ENCODE data around the gene SFT2D1.

SFT2D1 gene

DNA sequence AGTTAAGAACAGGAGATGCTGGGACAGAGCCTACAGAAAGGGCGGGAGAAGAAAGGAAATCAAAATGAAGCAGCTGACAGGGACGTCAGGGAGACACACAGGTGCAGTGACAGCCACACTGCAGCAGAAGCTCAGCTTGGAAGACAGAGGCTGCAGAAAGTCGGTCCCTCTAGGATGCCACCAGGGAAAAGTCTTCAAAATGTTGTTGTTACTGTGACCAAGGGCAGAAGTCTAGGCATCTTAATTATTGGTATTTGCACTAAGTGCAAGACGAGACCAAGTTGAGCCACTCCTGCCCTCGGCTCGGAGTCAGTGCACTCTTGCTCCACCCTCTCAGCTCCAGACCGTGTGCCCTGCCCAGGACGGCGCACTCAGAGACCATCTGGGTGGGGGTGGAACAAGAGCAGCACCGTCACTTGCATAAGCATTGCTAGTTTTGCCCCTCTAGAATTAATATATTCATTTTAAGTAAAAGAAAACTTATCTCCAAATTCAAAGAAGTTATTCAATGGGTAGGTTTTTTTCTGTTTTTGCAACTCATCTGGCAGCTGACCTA is 36.7 kb downstream of the SFT2D1 start:
- DNase-seq, result peak; percentile 17 to 18

GRCh38 chr6:166304106-166304505 is 38.2 kb downstream of the SFT2D1 start:
- DNase-seq, result no peak

GRCh38 chr6:166301611-166302529 is 40.5 kb downstream of the SFT2D1 start:
- no peak for DNase-seq

- no peak for DNase-seq
Observed at GRCh38 chr6:166300357-166300987, 41.9 kb downstream of the SFT2D1 start.

DNA sequence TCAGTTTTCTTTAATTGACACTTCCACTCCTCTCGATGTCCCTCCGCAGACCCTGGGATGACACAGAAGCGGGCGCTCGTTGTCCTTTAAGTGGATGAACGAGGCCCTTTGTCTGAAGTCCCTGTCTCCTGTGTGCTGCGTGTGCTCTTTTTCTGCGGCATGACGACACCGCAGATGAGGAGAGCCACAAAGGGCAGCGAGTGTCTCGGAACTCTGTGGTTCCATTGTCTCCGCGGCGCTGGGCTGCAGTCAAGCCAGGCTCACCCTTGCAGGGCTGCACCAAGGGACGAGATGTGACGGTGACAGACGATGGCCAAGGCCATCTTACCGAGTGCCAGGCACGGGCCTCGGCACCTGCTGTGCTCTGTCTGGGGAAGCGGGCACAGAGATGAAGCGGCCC is 44.7 kb downstream of the SFT2D1 start:
- no peak for DNase-seq

DNA sequence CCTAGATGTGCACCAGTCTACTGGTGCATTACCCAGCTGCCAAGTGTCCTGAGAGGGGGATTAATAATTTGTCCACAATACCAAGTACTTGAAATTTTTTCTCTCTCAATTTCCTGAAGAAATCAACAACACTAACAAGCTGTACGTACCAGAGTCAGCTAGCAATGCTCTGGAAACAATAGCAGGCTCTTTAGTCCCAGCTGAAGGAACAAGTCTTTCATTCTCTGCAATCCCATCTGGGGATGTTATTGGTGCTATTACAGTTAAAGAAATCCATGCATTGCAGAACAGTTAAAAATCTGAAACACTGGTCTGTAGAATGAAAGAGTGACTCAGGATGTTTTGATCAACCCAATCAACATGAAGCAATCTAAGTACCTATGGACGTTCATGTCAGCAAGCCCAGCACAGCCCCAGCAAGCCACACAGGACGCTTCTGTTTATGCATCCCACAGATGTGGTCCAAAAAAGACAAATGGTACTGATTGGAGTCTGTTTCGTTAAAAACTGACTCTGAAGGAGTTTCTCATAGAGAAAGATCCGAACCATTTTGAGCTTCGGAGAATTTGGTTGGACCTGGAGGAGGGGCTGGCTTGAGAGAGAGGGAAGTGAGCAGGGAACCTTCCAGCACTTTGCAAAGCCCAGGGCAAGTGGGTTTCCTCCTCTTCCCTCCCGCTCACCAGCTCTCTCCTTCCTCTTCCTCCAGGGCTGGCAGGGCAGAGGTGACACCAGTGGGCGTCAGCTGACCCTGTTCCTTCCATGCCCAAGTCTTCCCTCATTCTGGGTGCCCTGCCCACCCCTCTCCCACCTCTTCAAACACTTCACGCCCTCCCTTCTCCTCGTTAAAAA is 46.1 kb downstream of the SFT2D1 start:
- DNase-seq, result no peak

DNA sequence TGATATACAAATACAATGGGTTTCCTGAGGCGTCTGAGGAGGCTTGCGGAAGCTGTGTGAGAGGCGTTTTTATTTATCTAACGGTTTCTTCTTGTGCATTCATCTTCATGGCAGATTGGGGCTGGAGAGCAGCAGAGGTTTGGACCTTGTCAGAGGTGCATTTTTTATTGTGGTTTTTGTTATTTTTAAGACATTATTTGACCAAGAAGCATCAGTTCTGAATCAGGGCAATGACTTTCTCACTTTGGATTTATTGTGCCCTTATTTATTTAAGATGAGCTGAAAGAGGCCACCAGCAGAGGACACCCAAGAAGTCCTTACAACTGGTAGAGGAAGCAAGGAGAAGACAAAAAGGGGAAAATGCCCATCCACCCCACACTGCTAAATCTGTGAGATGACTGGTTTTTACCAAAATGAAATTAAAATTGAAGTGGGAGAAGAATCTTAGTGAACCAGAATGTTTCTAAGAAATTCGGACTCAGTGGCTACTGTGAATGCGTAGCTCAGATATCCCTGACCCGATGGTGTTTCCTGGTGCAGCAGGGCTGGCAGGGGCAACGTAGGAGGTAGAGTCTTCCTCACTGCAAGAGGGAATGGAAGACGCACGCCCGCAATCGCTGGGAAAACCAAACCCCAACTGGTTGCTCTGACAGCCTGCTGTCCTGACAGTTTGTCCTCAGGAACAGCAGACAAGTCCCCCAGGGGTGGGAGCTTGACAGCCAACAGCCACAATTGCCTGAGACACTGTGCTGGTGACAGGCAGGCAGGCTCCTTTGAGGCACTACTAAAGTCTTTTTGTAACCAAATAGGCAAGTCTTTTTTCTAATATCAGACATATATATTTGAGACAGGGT is 48.4 kb downstream of the SFT2D1 start:
- DNase-seq, result no peak

DNA sequence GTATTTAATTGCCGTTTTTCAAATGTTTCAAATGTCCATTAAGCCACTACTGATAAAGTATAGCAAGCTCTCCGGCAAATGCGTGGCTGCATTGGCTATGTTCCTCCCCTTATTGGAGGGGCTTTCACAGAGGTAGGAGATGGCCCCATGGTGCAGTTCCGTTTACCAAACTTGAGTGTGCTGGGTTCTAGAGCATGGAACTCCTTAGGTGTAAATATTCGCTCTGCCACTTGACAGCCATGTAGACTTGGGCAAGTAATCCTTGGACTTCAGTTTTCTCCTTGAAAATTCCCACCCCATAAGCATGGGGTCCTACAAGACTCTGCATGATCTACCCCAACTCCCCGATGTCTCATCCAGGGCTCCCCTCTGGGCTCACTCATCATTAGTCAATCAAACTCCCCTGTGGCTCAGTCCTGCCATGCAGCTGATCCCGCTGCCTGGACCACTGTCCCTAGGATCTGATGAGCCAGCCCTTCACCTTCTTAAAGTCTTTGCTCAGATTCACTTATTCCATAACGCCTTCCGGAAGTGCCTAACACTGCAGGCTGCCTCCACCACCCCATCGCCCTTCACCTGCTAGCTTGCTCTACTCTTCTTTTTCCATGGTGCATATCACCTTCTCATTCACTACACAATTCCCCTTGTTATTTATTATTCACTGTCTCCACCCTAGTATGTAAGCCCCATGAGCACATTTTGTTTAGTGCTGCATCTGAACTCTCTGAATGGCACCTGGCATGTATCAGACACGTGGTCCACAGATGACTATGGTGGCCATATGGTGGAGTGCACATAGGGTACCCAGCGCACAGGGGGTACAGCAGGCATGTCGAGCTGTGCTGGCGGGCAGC is 52.9 kb downstream of the SFT2D1 start:
- no peak for DNase-seq

DNA sequence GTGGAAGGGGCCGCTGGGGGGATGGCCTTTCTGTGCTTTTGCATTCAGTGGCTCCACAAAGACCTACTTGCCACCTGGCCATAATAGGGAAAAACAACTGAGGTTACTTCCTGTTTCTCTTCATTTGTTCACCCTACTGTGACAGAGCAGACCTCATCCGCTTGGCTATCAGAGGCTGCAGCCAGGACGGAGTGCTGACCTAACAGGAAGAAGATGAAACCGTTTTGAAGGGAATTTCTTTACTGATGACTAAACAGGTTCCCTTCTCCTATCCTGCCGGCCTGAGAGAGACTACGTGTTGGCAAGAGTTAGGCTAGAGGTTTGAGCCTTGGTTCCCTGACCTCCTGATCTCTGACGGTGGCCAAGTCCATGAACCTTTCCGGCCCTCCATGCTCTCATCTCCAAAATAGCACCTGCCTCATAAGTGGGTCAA is 55.5 kb downstream of the SFT2D1 start:
- peak; percentile 35 to 44 for DNase-seq

- DNase-seq, result no peak
Observed at GRCh38 chr6:166285233-166285632, 57.1 kb downstream of the SFT2D1 start.

DNA sequence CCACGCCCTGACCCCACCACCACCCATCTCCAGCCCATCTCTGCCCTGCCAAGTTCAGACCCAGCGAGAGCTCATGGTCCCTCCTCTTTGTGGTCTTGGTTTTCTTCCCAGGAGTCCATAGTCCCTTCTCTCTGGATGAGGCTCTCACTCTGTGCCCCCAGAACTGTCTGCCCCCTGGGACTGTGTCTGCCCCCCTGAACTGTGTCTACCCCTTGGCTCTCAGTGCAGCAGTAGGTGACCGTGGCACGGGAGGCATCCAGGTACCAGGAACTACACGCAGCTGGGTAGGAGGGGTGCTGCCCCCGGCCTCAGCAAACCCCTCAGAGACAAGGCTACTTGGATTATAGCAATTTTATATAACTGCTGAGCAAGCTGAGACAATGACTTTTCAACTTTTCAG is 57.7 kb downstream of the SFT2D1 start:
- DNase-seq, result no peak

- DNase-seq, result peak in 1 of 2 experiments; percentile 55
Observed at GRCh38 chr6:166282394-166283032, 59.8 kb downstream of the SFT2D1 start.

- DNase-seq, result no peak
Observed at GRCh38 chr6:166281104-166281503, 61.2 kb downstream of the SFT2D1 start.

- no peak for DNase-seq
Observed at GRCh38 chr6:166279393-166279679, 63.0 kb downstream of the SFT2D1 start.

GRCh38 chr6:166278579-166279392 is 63.6 kb downstream of the SFT2D1 start:
- DNase-seq, result no peak

DNA sequence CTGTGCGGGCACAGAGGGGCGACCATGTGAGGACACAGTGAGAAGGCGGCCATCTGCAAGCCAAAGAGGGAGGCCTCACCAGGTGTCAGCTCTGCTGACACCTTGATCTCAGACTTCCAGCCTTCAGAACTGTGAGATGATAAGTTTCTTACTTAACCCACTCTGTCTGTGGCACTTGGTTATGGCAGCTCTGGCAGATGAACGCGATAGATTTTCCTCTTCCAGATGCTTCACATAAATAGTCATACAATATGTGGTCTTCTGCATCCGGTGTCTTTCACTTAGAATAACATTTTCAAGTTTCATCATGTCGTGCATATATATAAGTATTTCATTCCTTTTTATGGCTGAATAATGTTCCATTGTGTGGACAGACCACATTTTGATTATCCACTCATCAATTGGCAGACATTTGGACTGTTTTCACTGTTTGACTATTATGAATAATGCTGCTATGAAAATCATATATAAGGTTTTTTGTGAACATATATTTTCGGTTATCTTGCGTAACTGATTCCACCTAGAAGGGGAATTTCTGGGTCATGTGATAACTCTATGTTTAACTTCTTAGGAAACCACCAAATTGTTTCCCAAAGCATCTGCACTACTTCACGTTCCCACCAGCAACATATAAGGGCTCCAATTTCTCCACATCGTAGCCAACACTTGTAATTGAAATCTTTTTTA is 64.3 kb downstream of the SFT2D1 start:
- no peak for DNase-seq

DNA sequence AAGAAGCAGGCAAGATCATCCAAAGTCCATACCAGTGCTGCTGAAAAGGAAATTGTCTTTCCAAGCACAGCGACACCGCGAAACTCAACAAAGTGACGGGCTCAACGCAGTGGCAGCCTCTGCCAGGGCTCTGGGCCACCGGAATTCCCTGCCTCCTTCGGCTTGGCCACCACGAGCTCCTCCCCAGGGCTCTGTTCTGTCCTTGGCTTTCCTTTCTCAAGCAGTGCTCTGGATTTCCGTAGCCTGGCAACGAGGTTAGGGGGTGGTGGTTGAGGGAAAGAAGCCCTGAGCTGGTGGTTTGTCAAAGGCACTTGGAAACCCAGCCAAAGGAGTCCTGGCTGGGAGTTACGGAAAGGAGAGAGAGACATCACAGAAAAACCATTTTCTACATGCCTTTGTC is 65.3 kb downstream of the SFT2D1 start:
- DNase-seq, result no peak

- DNase-seq, result peak; percentile 29
Observed at GRCh38 chr6:166275714-166276166, 66.6 kb downstream of the SFT2D1 start.

DNA sequence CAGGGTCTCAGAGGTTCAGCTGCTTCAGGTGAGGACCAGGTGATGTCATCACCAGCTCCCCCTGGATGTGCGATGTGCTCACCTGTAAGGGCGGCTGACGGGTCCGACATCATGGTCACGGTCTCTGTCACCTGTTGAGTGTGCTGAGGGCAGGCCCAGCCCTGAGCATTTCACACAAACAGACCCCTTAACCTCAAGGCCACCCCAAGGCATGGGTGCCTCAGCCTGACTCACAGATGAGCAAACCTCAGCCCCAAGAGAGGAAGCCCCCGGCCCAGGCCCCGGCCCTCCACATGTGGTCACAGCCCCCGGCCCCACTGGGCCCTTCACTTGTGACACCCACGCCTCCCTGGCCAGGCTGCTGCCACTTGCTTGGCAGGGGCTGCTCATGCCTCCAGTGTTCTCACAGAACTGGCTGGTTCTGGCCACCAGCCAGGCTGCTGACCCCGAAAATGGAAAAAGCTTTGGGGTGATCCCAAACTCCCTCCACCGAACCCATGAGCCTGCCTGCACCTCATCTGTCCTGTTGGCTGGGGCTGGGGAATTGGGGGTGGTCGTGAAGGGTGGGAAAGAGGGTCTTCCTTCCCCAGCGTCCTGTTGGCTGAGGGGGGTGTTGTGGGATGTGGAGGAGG is 67.5 kb downstream of the SFT2D1 start:
- DNase-seq, result no peak
